Right lobe of liver (tissue), 6 donors: ENCODE data around the gene CCDC178. TPM values are rescaled to one million over a fixed set of nuclear protein-coding genes. Genes with fewer than 3 reads are reported as not detected.
"Not testable (repeated sequence)": the region's sequence is repeated elsewhere in the genome, so short reads cannot be mapped to it uniquely, and the experiment has no call there.

Source experiments
- ATAC-seq, 4 donors: fragments of 200-7000 bp; cut with Tn5 transposase; one replicate each; pipeline ENCODE4 v1.9.1; 2020; ENCODE audit warnings: mild to moderate bottlenecking in 4 of 4, moderate library complexity in 4 of 4
- DNase-seq, 3 donors: peaks; one replicate each; pipeline ENCODE4 v3.0.0-alpha.2; 2020
- H3K27ac ChIP-seq, 3 donors: fragments of 200-600 bp; one replicate each; pipeline ENCODE4 v1.8.0; 2022
- H3K27me3 ChIP-seq, 2 donors: fragments of 200-600 bp; one replicate each; pipeline ENCODE4 v1.8.0; 2022
- H3K36me3 ChIP-seq, 4 donors: fragments of 200-600 bp; sonication (generic) in 1 of 4; one replicate each; pipeline versions ENCODE4 v1.5.1 to v1.8.0; 2017 to 2022; ENCODE audit warnings: control low read depth in 1 of 4
- H3K4me1 ChIP-seq, 4 donors: fragments of 200-600 bp; sonication (generic) in 1 of 4; one replicate each; pipeline versions ENCODE4 v1.5.1 to v1.8.0; 2017 to 2022; ENCODE audit warnings: control low read depth in 1 of 4
- H3K4me3 ChIP-seq, 3 donors: fragments of 200-600 bp; one replicate each; pipeline ENCODE4 v1.8.0; 2022
- H3K9me3 ChIP-seq, 4 donors: fragments of 200-600 bp; sonication (generic) in 1 of 4; one replicate each; pipeline versions ENCODE4 v1.5.1 to v1.8.0; 2017 to 2022; ENCODE audit warnings: control low read depth in 1 of 4
- POLR2A ChIP-seq: fragments of 450-650 bp; IDR thresholded peaks from one replicate; pipeline ENCODE4 v1.6.1; 2017; ENCODE audit warnings: antibody characterized with exemption, mild to moderate bottlenecking
- WGBS: methylation state at CpG from one replicate; pipeline ENCODE4 v1.1.6; 2018; ENCODE audit warnings: low coverage, low lambda C conversion rate; ENCODE audit not compliant: insufficient coverage; ENCODE audit errors: missing lambda C conversion rate; 5-methylcytosine and 5-hydroxymethylcytosine counted together
- intact Hi-C, 2 donors: fragments of 100-400 bp; cut with DNase I; formaldehyde crosslinking; loops; one replicate each; pipeline versions ENCODE4 v1.11.2 to v1.14.1; 2022
- total RNA-seq, 6 experiments: library from RNA; depleted of rRNA in 2 of 6; stranded (reverse); fragments of >200 nt in 2 of 6; fragmentation: NEBNext Ultra II Directional in 3 of 6; extraction: Animal tissue kit (Norgen Biotek cat#: 25700) in 3 of 6; gene quantifications; one replicate each; pipeline versions ENCODE4 v1.1.0 to v1.2.4, GENCODE V29; 2016 to 2023
- TF ChIP-seq, protein P1 (sequence below), 4 donors: fragments of 200-600 bp in 3 of 4; fragments of 450-650 bp in 1 of 4; IDR thresholded peaks; one replicate each; pipeline versions ENCODE4 v1.5.1 to v1.8.0; 2016 to 2022; ENCODE audit warnings: antibody characterized with exemption in 4 of 4, mild to moderate bottlenecking in 2 of 4
- donor health status: DM: no; HTN: yes; CAD: no.
- donor health status: DM: no; HTN: no; CAD: no.
- donor health status: DM: no; HTN: no; CAD: no.
- donor health status: DM: no; HTN: yes; CAD: no.
- donor health status: DM: no; HTN: yes; CAD: no.

Gene CCDC178
- total RNA-seq, 6 experiments from 2014 or later: not detected

- H3K27ac ChIP-seq: no peak overlapping the region
- H3K4me1 ChIP-seq: no peaks in the 10 kb centered on the region
- no peak for ATAC-seq
- no peaks in the 10 kb centered on the region for H3K9me3 ChIP-seq
- no peak overlapping the region for H3K4me3 ChIP-seq
- no peak for DNase-seq
- no peaks in the 10 kb centered on the region for H3K36me3 ChIP-seq
- 22% methylated on average over 1 of the region's 1 CpG for WGBS
- intact Hi-C loops: no loop called here
- no peaks in the 10 kb centered on the region for H3K27me3 ChIP-seq
- no peak for TF ChIP-seq POLR2A
- TF ChIP-seq, protein P1, sequence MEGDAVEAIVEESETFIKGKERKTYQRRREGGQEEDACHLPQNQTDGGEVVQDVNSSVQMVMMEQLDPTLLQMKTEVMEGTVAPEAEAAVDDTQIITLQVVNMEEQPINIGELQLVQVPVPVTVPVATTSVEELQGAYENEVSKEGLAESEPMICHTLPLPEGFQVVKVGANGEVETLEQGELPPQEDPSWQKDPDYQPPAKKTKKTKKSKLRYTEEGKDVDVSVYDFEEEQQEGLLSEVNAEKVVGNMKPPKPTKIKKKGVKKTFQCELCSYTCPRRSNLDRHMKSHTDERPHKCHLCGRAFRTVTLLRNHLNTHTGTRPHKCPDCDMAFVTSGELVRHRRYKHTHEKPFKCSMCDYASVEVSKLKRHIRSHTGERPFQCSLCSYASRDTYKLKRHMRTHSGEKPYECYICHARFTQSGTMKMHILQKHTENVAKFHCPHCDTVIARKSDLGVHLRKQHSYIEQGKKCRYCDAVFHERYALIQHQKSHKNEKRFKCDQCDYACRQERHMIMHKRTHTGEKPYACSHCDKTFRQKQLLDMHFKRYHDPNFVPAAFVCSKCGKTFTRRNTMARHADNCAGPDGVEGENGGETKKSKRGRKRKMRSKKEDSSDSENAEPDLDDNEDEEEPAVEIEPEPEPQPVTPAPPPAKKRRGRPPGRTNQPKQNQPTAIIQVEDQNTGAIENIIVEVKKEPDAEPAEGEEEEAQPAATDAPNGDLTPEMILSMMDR (IDR thresholded peaks at IDR 0.05): no peak
These were observed 288.1 kb downstream of the CCDC178 start for GRCh38 chr18:33152376-33152775.

GRCh38 chr18:33147811-33148210 is 292.7 kb downstream of the CCDC178 start:
- intact Hi-C loops, H3K4me3 ChIP-seq, H3K4me1 ChIP-seq, H3K36me3 ChIP-seq, DNase-seq, H3K27ac ChIP-seq, ATAC-seq, H3K9me3 ChIP-seq, H3K27me3 ChIP-seq: not testable (repeated sequence)
- 73% methylated on average over 3 of the region's 25 CpGs for WGBS

GRCh38 chr18:33146014-33146413 is 294.5 kb downstream of the CCDC178 start:
- WGBS: 29% methylated on average over 2 of the region's 2 CpGs
- no peak for DNase-seq
- Histone ChIP-seq H3K36me3 (no peaks in the 10 kb centered on the region), H3K4me1 (no peaks in the 10 kb centered on the region), H3K27ac (no peak overlapping the region), H3K4me3 (no peak overlapping the region), H3K9me3 (no peaks in the 10 kb centered on the region), H3K27me3 (no peaks in the 10 kb centered on the region)
- intact Hi-C loops: no loop called here
- no peak for ATAC-seq
- TF ChIP-seq POLR2A: no peak
- TF ChIP-seq, protein P1 (IDR thresholded peaks at IDR 0.05): no peak

- peak in 2 of 4 donors; percentile 33 to 42 for ATAC-seq
- WGBS: 18% methylated on average over 2 of the region's 2 CpGs
- intact Hi-C loops: no loop called here
- no peaks in the 10 kb centered on the region for H3K9me3 ChIP-seq
- no peak for DNase-seq
- H3K4me3 ChIP-seq: no peak overlapping the region
- no peaks in the 10 kb centered on the region for H3K4me1 ChIP-seq
- no peaks in the 10 kb centered on the region for H3K27me3 ChIP-seq
- H3K36me3 ChIP-seq: no peaks in the 10 kb centered on the region
- H3K27ac ChIP-seq: no peak overlapping the region
- TF ChIP-seq, protein P1 (IDR thresholded peaks at IDR 0.05): no peak
- TF ChIP-seq POLR2A: no peak
These were observed 304.4 kb downstream of the CCDC178 start for GRCh38 chr18:33135951-33136660.

- DNase-seq (no peak), ATAC-seq (no peak)
- H3K4me3 ChIP-seq: no peak overlapping the region
- no peaks in the 10 kb centered on the region for H3K4me1 ChIP-seq
- H3K36me3 ChIP-seq: no peaks in the 10 kb centered on the region
- TF ChIP-seq, protein P1 (IDR thresholded peaks at IDR 0.05): no peak
- TF ChIP-seq POLR2A: no peak
- no peaks in the 10 kb centered on the region for H3K9me3 ChIP-seq
- no peak overlapping the region for H3K27ac ChIP-seq
- intact Hi-C loops: no loop called here
- WGBS: 57% methylated on average over 2 of the region's 2 CpGs
- H3K27me3 ChIP-seq: no peaks in the 10 kb centered on the region
These were observed 307.9 kb downstream of the CCDC178 start for GRCh38 chr18:33132657-33133056.
